A549 (cell line): ENCODE results near the gene CCDC85C.

Source experiments
- CHD2 ChIP-seq: fragments of 150-350 bp; IDR thresholded peaks from 2 replicates; pipeline ENCODE4 v1.6.1; 2014; ENCODE audit warnings: low read length; ENCODE audit not compliant: partially characterized antibody
- CHD4 ChIP-seq: fragments of 200-600 bp; sonication (generic); IDR thresholded peaks from 2 replicates; pipeline ENCODE4 v1.6.1; 2016; ENCODE audit warnings: antibody characterized with exemption, mild to moderate bottlenecking, borderline replicate concordance
- FOSL2 ChIP-seq, 2 experiments: fragments of 450-650 bp in 1 of 2; fragments of >200 bp in 1 of 2; sonication (Bioruptor Twin) in 1 of 2; formaldehyde crosslinking; IDR thresholded peaks; 2 replicates each; pipeline versions ENCODE4 v1.5.0 to v1.6.1; 2016 to 2020; ENCODE audit warnings: mild to moderate bottlenecking in 1 of 2, moderate library complexity in 1 of 2
- KDM1A ChIP-seq: fragments of 200-600 bp; sonication (generic); IDR thresholded peaks from 2 replicates; pipeline ENCODE4 v1.6.1; 2016; ENCODE audit warnings: low read depth, mild to moderate bottlenecking
- POLR2A ChIP-seq: IDR thresholded peaks from 2 replicates; pipeline ENCODE4 v1.6.1; 2012; ENCODE audit warnings: mild to moderate bottlenecking, low read length
- RARB ChIP-seq: fragments of 250-450 bp; sonication (Bioruptor Pico); IDR thresholded peaks from 2 replicates; pipeline ENCODE4 v1.8.0; 2021; ENCODE audit warnings: mild to moderate bottlenecking, moderate library complexity
- RNF2 ChIP-seq: fragments of 200-600 bp; sonication (generic); IDR thresholded peaks from 2 replicates; pipeline ENCODE4 v1.6.1; 2016; ENCODE audit warnings: low read depth, mild to moderate bottlenecking, antibody characterized with exemption, moderate library complexity, borderline replicate concordance
- TF ChIP-seq, protein P1 (sequence below): IDR thresholded peaks from 2 replicates; pipeline ENCODE4 v1.6.1; 2012; ENCODE audit warnings: low read depth, borderline replicate concordance
- TF ChIP-seq, protein P2 (sequence below): fragments of >200 bp; sonication (Bioruptor Twin); formaldehyde crosslinking; IDR thresholded peaks from 3 replicates; pipeline ENCODE4 v1.6.1; 2016
- TF ChIP-seq, protein P3 (sequence below): fragments of >200 bp; sonication (Bioruptor Twin); formaldehyde crosslinking; IDR thresholded peaks from 3 replicates; pipeline ENCODE4 v1.5.1; 2016

DNA sequence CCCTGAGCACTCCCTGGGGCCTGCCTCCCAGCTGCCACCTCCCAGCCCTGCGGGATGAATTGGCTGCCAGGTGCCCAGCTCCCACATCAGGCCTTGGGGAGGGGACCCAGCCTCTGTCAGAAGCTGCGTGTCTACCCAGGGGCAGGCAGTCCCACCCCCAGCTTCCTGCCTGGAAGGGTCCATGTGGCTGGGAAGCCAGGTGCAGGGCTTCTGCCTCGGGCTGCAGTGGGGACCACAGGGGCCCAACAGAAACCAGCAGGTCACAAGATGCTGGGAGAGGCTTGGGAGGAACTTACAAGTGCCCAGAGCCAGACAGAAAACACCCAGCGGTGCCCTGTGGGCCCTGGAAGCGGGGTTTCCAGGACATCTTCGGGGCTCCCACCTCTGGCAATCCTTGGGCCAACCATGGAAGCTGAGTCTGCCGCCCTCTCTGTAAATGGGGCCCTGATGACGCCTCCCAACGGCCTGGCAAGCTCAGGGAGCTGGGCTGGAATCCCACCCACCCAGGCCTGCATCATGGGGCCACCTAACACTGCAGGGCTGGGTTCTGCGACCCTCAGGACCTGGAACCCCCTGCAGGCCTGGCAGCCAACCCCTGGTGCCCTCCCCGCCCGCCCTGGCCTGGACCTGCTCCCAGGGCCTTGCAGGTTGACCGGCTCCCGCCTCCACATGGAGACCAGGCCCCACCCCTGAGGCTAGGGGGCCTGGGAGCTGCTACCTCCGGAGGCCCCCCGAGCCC lies 86.2 kb downstream of the CCDC85C start:
- TF ChIP-seq POLR2A (no peak), KDM1A (no peak), RNF2 (no peak), CHD2 (no peak), FOSL2 (IDR thresholded peaks at IDR 0.05) (no peak), FOSL2 (CRISPR knock-in tag; IDR thresholded peaks at IDR 0.05) (no peak), CHD4 (no peak), RARB (CRISPR knock-in tag) (no peak)
- TF ChIP-seq, protein P1, sequence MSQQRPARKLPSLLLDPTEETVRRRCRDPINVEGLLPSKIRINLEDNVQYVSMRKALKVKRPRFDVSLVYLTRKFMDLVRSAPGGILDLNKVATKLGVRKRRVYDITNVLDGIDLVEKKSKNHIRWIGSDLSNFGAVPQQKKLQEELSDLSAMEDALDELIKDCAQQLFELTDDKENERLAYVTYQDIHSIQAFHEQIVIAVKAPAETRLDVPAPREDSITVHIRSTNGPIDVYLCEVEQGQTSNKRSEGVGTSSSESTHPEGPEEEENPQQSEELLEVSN = no peak
- TF ChIP-seq, protein P2, sequence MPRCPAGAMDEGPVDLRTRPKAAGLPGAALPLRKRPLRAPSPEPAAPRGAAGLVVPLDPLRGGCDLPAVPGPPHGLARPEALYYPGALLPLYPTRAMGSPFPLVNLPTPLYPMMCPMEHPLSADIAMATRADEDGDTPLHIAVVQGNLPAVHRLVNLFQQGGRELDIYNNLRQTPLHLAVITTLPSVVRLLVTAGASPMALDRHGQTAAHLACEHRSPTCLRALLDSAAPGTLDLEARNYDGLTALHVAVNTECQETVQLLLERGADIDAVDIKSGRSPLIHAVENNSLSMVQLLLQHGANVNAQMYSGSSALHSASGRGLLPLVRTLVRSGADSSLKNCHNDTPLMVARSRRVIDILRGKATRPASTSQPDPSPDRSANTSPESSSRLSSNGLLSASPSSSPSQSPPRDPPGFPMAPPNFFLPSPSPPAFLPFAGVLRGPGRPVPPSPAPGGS = no peak
- TF ChIP-seq, protein P3, sequence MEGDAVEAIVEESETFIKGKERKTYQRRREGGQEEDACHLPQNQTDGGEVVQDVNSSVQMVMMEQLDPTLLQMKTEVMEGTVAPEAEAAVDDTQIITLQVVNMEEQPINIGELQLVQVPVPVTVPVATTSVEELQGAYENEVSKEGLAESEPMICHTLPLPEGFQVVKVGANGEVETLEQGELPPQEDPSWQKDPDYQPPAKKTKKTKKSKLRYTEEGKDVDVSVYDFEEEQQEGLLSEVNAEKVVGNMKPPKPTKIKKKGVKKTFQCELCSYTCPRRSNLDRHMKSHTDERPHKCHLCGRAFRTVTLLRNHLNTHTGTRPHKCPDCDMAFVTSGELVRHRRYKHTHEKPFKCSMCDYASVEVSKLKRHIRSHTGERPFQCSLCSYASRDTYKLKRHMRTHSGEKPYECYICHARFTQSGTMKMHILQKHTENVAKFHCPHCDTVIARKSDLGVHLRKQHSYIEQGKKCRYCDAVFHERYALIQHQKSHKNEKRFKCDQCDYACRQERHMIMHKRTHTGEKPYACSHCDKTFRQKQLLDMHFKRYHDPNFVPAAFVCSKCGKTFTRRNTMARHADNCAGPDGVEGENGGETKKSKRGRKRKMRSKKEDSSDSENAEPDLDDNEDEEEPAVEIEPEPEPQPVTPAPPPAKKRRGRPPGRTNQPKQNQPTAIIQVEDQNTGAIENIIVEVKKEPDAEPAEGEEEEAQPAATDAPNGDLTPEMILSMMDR = no peak
